ENCODE measurements around the gene TMED1. TPM values are rescaled to one million over a fixed set of nuclear protein-coding genes. Genes with fewer than 3 reads are reported as not detected.

Gene TMED1
- total and polyA plus RNA-seq, 2 experiments from 2014 or later = 29.7 to 37.2 TPM

DNA sequence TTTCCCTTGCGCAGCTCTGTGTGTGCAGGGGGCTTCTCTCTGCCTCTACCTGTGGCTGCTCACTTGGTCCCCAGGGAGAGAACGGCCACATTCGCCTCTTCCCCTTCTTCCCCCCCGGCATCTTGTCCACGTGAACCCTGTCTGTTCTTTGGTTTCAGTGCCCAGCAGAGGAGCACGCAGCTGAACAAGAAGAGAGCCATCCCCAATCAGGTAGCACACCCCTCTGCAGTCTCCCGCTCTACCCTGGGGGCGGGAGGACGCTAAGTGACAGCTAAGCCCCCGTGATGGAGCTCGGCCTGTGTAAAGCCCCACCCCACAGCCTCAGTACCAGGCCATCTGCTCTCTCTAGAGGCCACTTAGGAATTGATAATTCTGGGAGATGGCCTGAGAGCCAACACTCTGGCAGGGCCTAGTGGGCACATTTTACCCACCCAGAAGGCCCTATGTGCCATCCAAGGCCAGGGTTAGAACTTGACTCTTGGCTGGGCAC, 30.2 kb downstream of the TMED1 start:
- Mint-ChIP-seq H3K27me3 (ENCODE audit: insufficient read depth, low read depth, poor library complexity) (peaks cover 10% of the 10 kb centered on the region), H3K4me3 (no peak overlapping the region), H3K36me3 (ENCODE audit: low read depth) (peaks cover 43% of the 10 kb centered on the region), H3K4me1 (no peaks in the 10 kb centered on the region), H3K9me3 (no peaks in the 10 kb centered on the region), H3K27ac (no peak overlapping the region)
- no peaks in the 10 kb centered on the region for H3K27me3 ChIP-seq (ENCODE audit: insufficient read depth)
- H3K36me3 ChIP-seq (ENCODE audit: insufficient read depth) = no peaks in the 10 kb centered on the region; the same call in 1 of the 2 replicates
- TF ChIP-seq ZNF114 (CRISPR knock-in tag; IDR thresholded peaks at IDR 0.05) (no peak), EZH2phosphoT487 (IDR thresholded peaks at IDR 0.05; ENCODE audit: unreplicated experiment) (no peak), POLR2AphosphoS5 (IDR thresholded peaks at IDR 0.05; ENCODE audit: low read depth) (no peak), EZH2 (IDR thresholded peaks at IDR 0.05; ENCODE audit: low read depth, unreplicated experiment) (no peak), NANOG (IDR thresholded peaks at IDR 0.05; ENCODE audit: borderline replicate concordance) (no peak), JUNB (IDR thresholded peaks at IDR 0.05; ENCODE audit: unreplicated experiment) (no peak), REST (IDR thresholded peaks at IDR 0.05; ENCODE audit: unreplicated experiment) (no peak), ZNF331 (CRISPR knock-in tag; IDR thresholded peaks at IDR 0.05; ENCODE audit: low read depth) (no peak), CREB1 (CRISPR knock-in tag; IDR thresholded peaks at IDR 0.05; ENCODE audit: low read depth) (no peak), STAT1 (IDR thresholded peaks at IDR 0.05; ENCODE audit: unreplicated experiment) (no peak), ZNF462 (CRISPR knock-in tag; IDR thresholded peaks at IDR 0.05) (no peak), ETS1 (IDR thresholded peaks at IDR 0.05) (no peak)
- TF ChIP-seq, protein P1, sequence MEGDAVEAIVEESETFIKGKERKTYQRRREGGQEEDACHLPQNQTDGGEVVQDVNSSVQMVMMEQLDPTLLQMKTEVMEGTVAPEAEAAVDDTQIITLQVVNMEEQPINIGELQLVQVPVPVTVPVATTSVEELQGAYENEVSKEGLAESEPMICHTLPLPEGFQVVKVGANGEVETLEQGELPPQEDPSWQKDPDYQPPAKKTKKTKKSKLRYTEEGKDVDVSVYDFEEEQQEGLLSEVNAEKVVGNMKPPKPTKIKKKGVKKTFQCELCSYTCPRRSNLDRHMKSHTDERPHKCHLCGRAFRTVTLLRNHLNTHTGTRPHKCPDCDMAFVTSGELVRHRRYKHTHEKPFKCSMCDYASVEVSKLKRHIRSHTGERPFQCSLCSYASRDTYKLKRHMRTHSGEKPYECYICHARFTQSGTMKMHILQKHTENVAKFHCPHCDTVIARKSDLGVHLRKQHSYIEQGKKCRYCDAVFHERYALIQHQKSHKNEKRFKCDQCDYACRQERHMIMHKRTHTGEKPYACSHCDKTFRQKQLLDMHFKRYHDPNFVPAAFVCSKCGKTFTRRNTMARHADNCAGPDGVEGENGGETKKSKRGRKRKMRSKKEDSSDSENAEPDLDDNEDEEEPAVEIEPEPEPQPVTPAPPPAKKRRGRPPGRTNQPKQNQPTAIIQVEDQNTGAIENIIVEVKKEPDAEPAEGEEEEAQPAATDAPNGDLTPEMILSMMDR (conservative IDR thresholded peaks at IDR 0.05; ENCODE audit: low read depth in 2 of 2) = no peak
- ATAC-seq (no peak), DNase-seq (ENCODE audit: low spot score) (no peak)
- no peaks in the 10 kb centered on the region for H3K4me1 ChIP-seq (ENCODE audit: insufficient read depth)
- H3K9me2 ChIP-seq (ENCODE audit: insufficient read depth) = no peaks in the 10 kb centered on the region
- H3K4me3 ChIP-seq = no peak overlapping the region
- no peaks in the 10 kb centered on the region for H3F3A ChIP-seq (replicated peaks; ENCODE audit: low read depth)
- H3K79me2 ChIP-seq (replicated peaks; ENCODE audit: insufficient read depth) = no peaks in the 10 kb centered on the region
- H3K4me2 ChIP-seq = no peak overlapping the region
- no peak overlapping the region for H2AFZ ChIP-seq
- H4K20me1 ChIP-seq (replicated peaks; ENCODE audit: insufficient read depth) = no peaks in the 10 kb centered on the region
- no peak overlapping the region for H3K27ac ChIP-seq (ENCODE audit: low read depth)
